Measurements from ENCODE around the gene TRAPPC11.

Gene TRAPPC11

DNA sequence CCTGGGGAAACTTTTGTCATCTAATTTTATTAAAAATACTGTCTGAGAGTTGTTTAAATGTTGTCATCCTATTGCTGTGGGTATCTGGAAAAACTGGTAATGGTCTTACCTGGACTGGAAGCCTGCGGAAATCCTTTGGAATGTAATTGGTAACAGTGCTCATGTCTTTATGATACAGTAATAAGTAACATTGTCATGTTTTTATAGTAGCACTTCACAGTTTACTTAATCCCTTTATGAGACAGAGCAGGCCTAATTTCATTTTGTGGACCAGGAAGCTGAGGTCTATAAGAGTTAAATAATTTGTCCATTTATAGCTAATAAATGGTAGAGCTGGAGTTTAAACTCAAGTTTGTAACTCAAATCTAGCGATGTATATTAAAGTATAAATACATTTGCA, 88.3 kb downstream of the TRAPPC11 start:
- H2AFZ ChIP-seq (ENCODE audit: low read depth, low read length) = no peak overlapping the region

GRCh38 chr4:183747931-183748670, 89.0 kb downstream of the TRAPPC11 start:
- Histone ChIP-seq H3K9ac (ENCODE audit: low read length) (no peak overlapping the region), H3K23ac (ENCODE audit: low read length in 2 of 2) (no peak overlapping the region), H4K91ac (ENCODE audit: low read length) (no peak overlapping the region), H3K4me1 (ENCODE audit: control insufficient read depth, insufficient read depth, low read depth, low read length) (peaks cover 4% of the 10 kb centered on the region), H2BK15ac (ENCODE audit: low read depth, poor library complexity, severe bottlenecking) (no peak overlapping the region), H3K4ac (ENCODE audit: low read depth in 1 of 2, low read length in 2 of 2) (no peak overlapping the region), H2BK12ac (ENCODE audit: low read length in 2 of 2) (no peak overlapping the region), H2BK120ac (ENCODE audit: low read depth, low read length) (no peak overlapping the region), H3K4me2 (ENCODE audit: low read length, poor library complexity, severe bottlenecking) (peak overlapping the region; percentile 18), H3K14ac (ENCODE audit: low read length in 2 of 2) (no peak overlapping the region), H4K8ac (ENCODE audit: low read length) (no peak overlapping the region), H3K36me3 (ENCODE audit: control insufficient read depth in 1 of 2, insufficient read depth in 2 of 2, low read depth in 1 of 2, low read length in 2 of 2) (no peaks in the 10 kb centered on the region), H2AFZ (ENCODE audit: low read depth, low read length) (no peak overlapping the region), H3K9me3 (ENCODE audit: control insufficient read depth, low read length) (peaks cover 3% of the 10 kb centered on the region), H3K27ac (ENCODE audit: low read length, poor library complexity, severe bottlenecking) (peak overlapping the region; percentile 54), H2BK5ac (ENCODE audit: low read depth, low read length, poor library complexity, severe bottlenecking) (no peak overlapping the region), H2AK5ac (ENCODE audit: low read length, severe bottlenecking) (no peak overlapping the region), H3K4me3 (ENCODE audit: insufficient read depth in 1 of 2, low read depth in 1 of 2, low read length in 2 of 2) (no peak overlapping the region), H3K18ac (ENCODE audit: low read depth in 1 of 2, low read length in 2 of 2) (no peak overlapping the region), H3K27me3 (ENCODE audit: control insufficient read depth in 1 of 2, insufficient read depth in 1 of 2, low read length in 2 of 2) (peaks cover 0 to 7% of the 10 kb centered on the region in 2 experiments), H3K79me1 (replicated peaks; ENCODE audit: low read length, poor library complexity, severe bottlenecking) (no peaks in the 10 kb centered on the region)
- WGBS = 75% methylated on average over 6 of the region's 6 CpGs
- DNase-seq = no peak

More for the DNA sequence above, 88.3 kb downstream of the TRAPPC11 start:
- Histone ChIP-seq H3K27me3 (ENCODE audit: control insufficient read depth in 1 of 2, insufficient read depth in 1 of 2, low read length in 2 of 2) (peaks cover 0 to 7% of the 10 kb centered on the region in 2 experiments), H3K4ac (ENCODE audit: low read depth in 1 of 2, low read length in 2 of 2) (no peak overlapping the region), H3K18ac (ENCODE audit: low read depth in 1 of 2, low read length in 2 of 2) (no peak overlapping the region), H2BK12ac (ENCODE audit: low read length in 2 of 2) (no peak overlapping the region), H3K4me1 (ENCODE audit: control insufficient read depth, insufficient read depth, low read depth, low read length) (peaks cover 4% of the 10 kb centered on the region), H3K9ac (ENCODE audit: low read length) (no peak overlapping the region), H4K91ac (ENCODE audit: low read length) (no peak overlapping the region), H3K14ac (ENCODE audit: low read length in 2 of 2) (no peak overlapping the region), H2BK5ac (ENCODE audit: low read depth, low read length, poor library complexity, severe bottlenecking) (no peak overlapping the region), H2BK15ac (ENCODE audit: low read depth, poor library complexity, severe bottlenecking) (no peak overlapping the region), H3K4me3 (ENCODE audit: insufficient read depth in 1 of 2, low read depth in 1 of 2, low read length in 2 of 2) (no peak overlapping the region), H3K9me3 (ENCODE audit: control insufficient read depth, low read length) (peaks cover 3% of the 10 kb centered on the region), H4K8ac (ENCODE audit: low read length) (no peak overlapping the region), H3K4me2 (ENCODE audit: low read length, poor library complexity, severe bottlenecking) (no peak overlapping the region), H3K23ac (ENCODE audit: low read length in 2 of 2) (no peak overlapping the region), H3K79me1 (replicated peaks; ENCODE audit: low read length, poor library complexity, severe bottlenecking) (no peaks in the 10 kb centered on the region), H3K36me3 (ENCODE audit: control insufficient read depth in 1 of 2, insufficient read depth in 2 of 2, low read depth in 1 of 2, low read length in 2 of 2) (no peaks in the 10 kb centered on the region), H3K27ac (ENCODE audit: low read length, poor library complexity, severe bottlenecking) (no peak overlapping the region), H2BK120ac (ENCODE audit: low read depth, low read length) (no peak overlapping the region), H2AK5ac (ENCODE audit: low read length, severe bottlenecking) (no peak overlapping the region)
- 100% methylated on average over 1 of the region's 2 CpGs for WGBS
- DNase-seq = no peak

GRCh38 chr4:183751106-183751505, 92.0 kb downstream of the TRAPPC11 start:
- Histone ChIP-seq H3K27me3 (ENCODE audit: control insufficient read depth in 1 of 2, insufficient read depth in 1 of 2, low read length in 2 of 2) (peaks cover 0 to 7% of the 10 kb centered on the region in 2 experiments), H3K23ac (ENCODE audit: low read length in 2 of 2) (no peak overlapping the region), H3K14ac (ENCODE audit: low read length in 2 of 2) (no peak overlapping the region), H3K36me3 (ENCODE audit: control insufficient read depth in 1 of 2, insufficient read depth in 2 of 2, low read depth in 1 of 2, low read length in 2 of 2) (no peaks in the 10 kb centered on the region), H3K4me1 (ENCODE audit: control insufficient read depth, insufficient read depth, low read depth, low read length) (peaks cover 7% of the 10 kb centered on the region), H4K8ac (ENCODE audit: low read length) (no peak overlapping the region), H3K4me3 (ENCODE audit: insufficient read depth in 1 of 2, low read depth in 1 of 2, low read length in 2 of 2) (no peak overlapping the region), H3K9ac (ENCODE audit: low read length) (no peak overlapping the region), H3K27ac (ENCODE audit: low read length, poor library complexity, severe bottlenecking) (no peak overlapping the region), H3K79me1 (replicated peaks; ENCODE audit: low read length, poor library complexity, severe bottlenecking) (no peaks in the 10 kb centered on the region), H2BK120ac (ENCODE audit: low read depth, low read length) (no peak overlapping the region), H3K18ac (ENCODE audit: low read depth in 1 of 2, low read length in 2 of 2) (no peak overlapping the region), H3K9me3 (ENCODE audit: control insufficient read depth, low read length) (peaks cover 3% of the 10 kb centered on the region), H2AFZ (ENCODE audit: low read depth, low read length) (no peak overlapping the region), H4K91ac (ENCODE audit: low read length) (no peak overlapping the region), H2BK12ac (ENCODE audit: low read length in 2 of 2) (no peak overlapping the region), H3K4me2 (ENCODE audit: low read length, poor library complexity, severe bottlenecking) (no peak overlapping the region), H3K4ac (ENCODE audit: low read depth in 1 of 2, low read length in 2 of 2) (no peak overlapping the region), H2AK5ac (ENCODE audit: low read length, severe bottlenecking) (no peak overlapping the region), H2BK15ac (ENCODE audit: low read depth, poor library complexity, severe bottlenecking) (no peak overlapping the region), H2BK5ac (ENCODE audit: low read depth, low read length, poor library complexity, severe bottlenecking) (no peak overlapping the region)
- 100% methylated on average over 3 of the region's 4 CpGs for WGBS
- no peak for DNase-seq

DNA sequence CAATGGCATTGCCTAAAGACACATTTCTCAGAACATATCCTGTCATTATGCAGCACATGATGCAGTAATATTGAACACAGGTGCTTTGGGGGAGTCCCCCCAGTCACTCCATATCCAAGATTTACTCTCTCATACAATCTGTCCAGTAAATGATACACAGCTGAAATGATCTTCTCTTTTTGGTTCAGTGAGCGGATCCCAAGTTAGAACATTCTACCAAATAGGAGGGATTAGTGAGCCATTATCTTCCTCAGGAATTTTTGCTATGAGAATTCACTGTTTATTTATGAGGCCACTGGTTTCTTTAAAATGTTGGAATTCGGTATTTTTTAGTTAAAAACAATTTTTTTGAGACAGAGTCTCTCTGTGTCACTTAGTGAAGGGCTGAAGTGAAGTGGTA, 96.5 kb downstream of the TRAPPC11 start:
- Histone ChIP-seq H3K4ac (ENCODE audit: low read depth in 1 of 2, low read length in 2 of 2) (no peak overlapping the region), H3K79me1 (replicated peaks; ENCODE audit: low read length, poor library complexity, severe bottlenecking) (no peaks in the 10 kb centered on the region), H3K36me3 (ENCODE audit: control insufficient read depth in 1 of 2, insufficient read depth in 2 of 2, low read depth in 1 of 2, low read length in 2 of 2) (no peaks in the 10 kb centered on the region), H2AK5ac (ENCODE audit: low read length, severe bottlenecking) (no peak overlapping the region), H2BK12ac (ENCODE audit: low read length in 2 of 2) (no peak overlapping the region), H2BK120ac (ENCODE audit: low read depth, low read length) (no peak overlapping the region), H3K18ac (ENCODE audit: low read depth in 1 of 2, low read length in 2 of 2) (no peak overlapping the region), H4K8ac (ENCODE audit: low read length) (no peak overlapping the region), H4K91ac (ENCODE audit: low read length) (no peak overlapping the region), H3K9ac (ENCODE audit: low read length) (no peak overlapping the region), H3K27ac (ENCODE audit: low read length, poor library complexity, severe bottlenecking) (peak overlapping the region; percentile 23), H3K4me2 (ENCODE audit: low read length, poor library complexity, severe bottlenecking) (no peak overlapping the region), H3K23ac (ENCODE audit: low read length in 2 of 2) (no peak overlapping the region), H3K9me3 (ENCODE audit: control insufficient read depth, low read length) (peaks cover 3% of the 10 kb centered on the region), H2AFZ (ENCODE audit: low read depth, low read length) (no peak overlapping the region), H3K4me3 (ENCODE audit: insufficient read depth in 1 of 2, low read depth in 1 of 2, low read length in 2 of 2) (no peak overlapping the region), H3K14ac (ENCODE audit: low read length in 2 of 2) (no peak overlapping the region), H3K4me1 (ENCODE audit: control insufficient read depth, insufficient read depth, low read depth, low read length) (peaks cover 8% of the 10 kb centered on the region), H3K27me3 (ENCODE audit: control insufficient read depth in 1 of 2, insufficient read depth in 1 of 2, low read length in 2 of 2) (no peaks in the 10 kb centered on the region), H2BK5ac (ENCODE audit: low read depth, low read length, poor library complexity, severe bottlenecking) (no peak overlapping the region), H2BK15ac (ENCODE audit: low read depth, poor library complexity, severe bottlenecking) (no peak overlapping the region)
- no peak for DNase-seq
- 54% methylated on average over 2 of the region's 2 CpGs for WGBS

Measured in mesenchymal stem cell (in vitro differentiated cells and primary cell).